ENCODE measurements around the gene IDH3G. TPM values are rescaled to one million over a fixed set of nuclear protein-coding genes. Genes with fewer than 3 reads are reported as not detected.

Gene IDH3G
- total and polyA plus RNA-seq, 9 donors = 30.6 to 62.4 (median 53.9) TPM

- H3K36me3 ChIP-seq (ENCODE audit: control insufficient read depth, insufficient read depth, low read length) = no peaks in the 10 kb centered on the region
Observed at GRCh38 chrX:153816831-153817690, 22.9 kb upstream of the IDH3G start.

GRCh38 chrX:153814591-153815315 is 20.6 kb upstream of the IDH3G start:
- Histone ChIP-seq H3K36me3 (ENCODE audit: control insufficient read depth, insufficient read depth, low read length) (no peaks in the 10 kb centered on the region), H3K27ac (ENCODE audit: low read length) (no peak overlapping the region), H3K27me3 (ENCODE audit: control insufficient read depth, insufficient read depth, low read length) (peaks cover 27% of the 10 kb centered on the region), H3K9me3 (replicated peaks; ENCODE audit: control insufficient read depth, low read depth, low read length) (no peaks in the 10 kb centered on the region), H3K4me1 (ENCODE audit: control insufficient read depth, insufficient read depth, low read length) (peaks cover 7% of the 10 kb centered on the region), H3K4me3 (ENCODE audit: low read length) (no peak overlapping the region)
- DNase-seq = no peak
- 71% methylated on average over 17 of the region's 19 CpGs for WGBS (ENCODE audit: insufficient coverage)

More at GRCh38 chrX:153816831-153817690, 22.9 kb upstream of the IDH3G start:
- Histone ChIP-seq H3K4me3 (ENCODE audit: low read length) (no peak overlapping the region), H3K27ac (ENCODE audit: low read length) (no peak overlapping the region), H3K27me3 (ENCODE audit: control insufficient read depth, insufficient read depth, low read length) (peaks cover 29% of the 10 kb centered on the region), H3K4me1 (ENCODE audit: control insufficient read depth, insufficient read depth, low read length) (peaks cover 7% of the 10 kb centered on the region), H3K9me3 (replicated peaks; ENCODE audit: control insufficient read depth, low read depth, low read length) (no peaks in the 10 kb centered on the region)
- WGBS (ENCODE audit: insufficient coverage) = 64% methylated on average over 9 of the region's 25 CpGs
- DNase-seq = no peak

- Histone ChIP-seq H3K4me1 (ENCODE audit: control insufficient read depth, insufficient read depth, low read length) (no peaks in the 10 kb centered on the region), H3K27ac (ENCODE audit: low read length) (no peak overlapping the region), H3K36me3 (ENCODE audit: control insufficient read depth, insufficient read depth, low read length) (no peaks in the 10 kb centered on the region), H3K27me3 (ENCODE audit: control insufficient read depth, insufficient read depth, low read length) (peaks cover 20% of the 10 kb centered on the region), H3K4me3 (ENCODE audit: low read length) (no peak overlapping the region), H3K9me3 (replicated peaks; ENCODE audit: control insufficient read depth, low read depth, low read length) (peaks cover 3% of the 10 kb centered on the region)
- WGBS (ENCODE audit: insufficient coverage) = 97% methylated on average over 3 of the region's 5 CpGs
- no peak for DNase-seq
Observed at GRCh38 chrX:153813161-153813560, 19.0 kb upstream of the IDH3G start.

GRCh38 chrX:153812220-153812619 is 18.0 kb upstream of the IDH3G start:
- 56% methylated on average over 12 of the region's 14 CpGs for WGBS (ENCODE audit: insufficient coverage)
- peaks cover 17% of the 10 kb centered on the region for H3K27me3 ChIP-seq (ENCODE audit: control insufficient read depth, insufficient read depth, low read length)
- DNase-seq = no peak
- H3K4me3 ChIP-seq (ENCODE audit: low read length) = no peak overlapping the region
- H3K27ac ChIP-seq (ENCODE audit: low read length) = no peak overlapping the region
- no peaks in the 10 kb centered on the region for H3K4me1 ChIP-seq (ENCODE audit: control insufficient read depth, insufficient read depth, low read length)
- H3K36me3 ChIP-seq (ENCODE audit: control insufficient read depth, insufficient read depth, low read length) = no peaks in the 10 kb centered on the region
- H3K9me3 ChIP-seq (replicated peaks; ENCODE audit: control insufficient read depth, low read depth, low read length) = peaks cover 3% of the 10 kb centered on the region

GRCh38 chrX:153807976-153808375 is 13.8 kb upstream of the IDH3G start:
- no peaks in the 10 kb centered on the region for H3K36me3 ChIP-seq (ENCODE audit: control insufficient read depth, insufficient read depth, low read length)
- 93% methylated on average over 19 of the region's 19 CpGs for WGBS (ENCODE audit: insufficient coverage)

GRCh38 chrX:153806999-153807575 is 12.9 kb upstream of the IDH3G start:
- Histone ChIP-seq H3K36me3 (ENCODE audit: control insufficient read depth, insufficient read depth, low read length) (no peaks in the 10 kb centered on the region), H3K27me3 (ENCODE audit: control insufficient read depth, insufficient read depth, low read length) (peaks cover 8% of the 10 kb centered on the region), H3K4me1 (ENCODE audit: control insufficient read depth, insufficient read depth, low read length) (no peaks in the 10 kb centered on the region), H3K27ac (ENCODE audit: low read length) (no peak overlapping the region), H3K9me3 (replicated peaks; ENCODE audit: control insufficient read depth, low read depth, low read length) (peaks cover 3% of the 10 kb centered on the region), H3K4me3 (ENCODE audit: low read length) (no peak overlapping the region)
- DNase-seq = no peak
- 82% methylated on average over 27 of the region's 28 CpGs for WGBS (ENCODE audit: insufficient coverage)

More at GRCh38 chrX:153807976-153808375, 13.8 kb upstream of the IDH3G start:
- Histone ChIP-seq H3K4me1 (ENCODE audit: control insufficient read depth, insufficient read depth, low read length) (no peaks in the 10 kb centered on the region), H3K27ac (ENCODE audit: low read length) (no peak overlapping the region), H3K4me3 (ENCODE audit: low read length) (no peak overlapping the region), H3K27me3 (ENCODE audit: control insufficient read depth, insufficient read depth, low read length) (peaks cover 11% of the 10 kb centered on the region), H3K9me3 (replicated peaks; ENCODE audit: control insufficient read depth, low read depth, low read length) (peaks cover 3% of the 10 kb centered on the region)
- DNase-seq = no peak

- peaks cover 7% of the 10 kb centered on the region for H3K27me3 ChIP-seq (ENCODE audit: control insufficient read depth, insufficient read depth, low read length)
- no peak for DNase-seq
- H3K4me3 ChIP-seq (ENCODE audit: low read length) = no peak overlapping the region
- H3K4me1 ChIP-seq (ENCODE audit: control insufficient read depth, insufficient read depth, low read length) = no peaks in the 10 kb centered on the region
- 87% methylated on average over 11 of the region's 13 CpGs for WGBS (ENCODE audit: insufficient coverage)
- peaks cover 3% of the 10 kb centered on the region for H3K9me3 ChIP-seq (replicated peaks; ENCODE audit: control insufficient read depth, low read depth, low read length)
- H3K36me3 ChIP-seq (ENCODE audit: control insufficient read depth, insufficient read depth, low read length) = no peaks in the 10 kb centered on the region
- no peak overlapping the region for H3K27ac ChIP-seq (ENCODE audit: low read length)
Observed at GRCh38 chrX:153805436-153805835, 11.3 kb upstream of the IDH3G start.

GRCh38 chrX:153804621-153805020 is 10.4 kb upstream of the IDH3G start:
- Histone ChIP-seq H3K36me3 (ENCODE audit: control insufficient read depth, insufficient read depth, low read length) (no peaks in the 10 kb centered on the region), H3K27ac (ENCODE audit: low read length) (no peak overlapping the region), H3K27me3 (ENCODE audit: control insufficient read depth, insufficient read depth, low read length) (no peaks in the 10 kb centered on the region), H3K4me3 (ENCODE audit: low read length) (no peak overlapping the region), H3K9me3 (replicated peaks; ENCODE audit: control insufficient read depth, low read depth, low read length) (peaks cover 3% of the 10 kb centered on the region), H3K4me1 (ENCODE audit: control insufficient read depth, insufficient read depth, low read length) (no peaks in the 10 kb centered on the region)
- 88% methylated on average over 24 of the region's 25 CpGs for WGBS (ENCODE audit: insufficient coverage)
- DNase-seq = no peak

- Histone ChIP-seq H3K4me1 (ENCODE audit: control insufficient read depth, insufficient read depth, low read length) (no peaks in the 10 kb centered on the region), H3K36me3 (ENCODE audit: control insufficient read depth, insufficient read depth, low read length) (peaks cover 3% of the 10 kb centered on the region), H3K27ac (ENCODE audit: low read length) (no peak overlapping the region), H3K27me3 (ENCODE audit: control insufficient read depth, insufficient read depth, low read length) (no peaks in the 10 kb centered on the region), H3K4me3 (ENCODE audit: low read length) (no peak overlapping the region), H3K9me3 (replicated peaks; ENCODE audit: control insufficient read depth, low read depth, low read length) (peaks cover 3% of the 10 kb centered on the region)
- DNase-seq = no peak
- 89% methylated on average over 34 of the region's 34 CpGs for whole genome bisulfite sequencing (ENCODE audit: insufficient coverage)
Observed at GRCh38 chrX:153804100-153804595, 10.0 kb upstream of the IDH3G start.
